Lower leg skin (tissue), 3 donors: ENCODE results near the gene ECHS1.
"Not testable (repeated sequence)": the region's sequence is repeated elsewhere in the genome, so short reads cannot be mapped to it uniquely, and the experiment has no call there.

Source experiments
- CTCF ChIP-seq, 3 donors: fragments of 450-650 bp; IDR thresholded peaks; one replicate each; pipeline ENCODE4 v1.5.1; 2016; ENCODE audit warnings: antibody characterized with exemption in 3 of 3, mild to moderate bottlenecking in 3 of 3, moderate library complexity in 2 of 3
- POLR2A ChIP-seq, 2 donors: fragments of 450-650 bp; IDR thresholded peaks; one replicate each; pipeline ENCODE4 v1.6.1; 2016 to 2017; ENCODE audit warnings: antibody characterized with exemption in 2 of 2, mild to moderate bottlenecking in 1 of 2, moderate library complexity in 1 of 2

DNA sequence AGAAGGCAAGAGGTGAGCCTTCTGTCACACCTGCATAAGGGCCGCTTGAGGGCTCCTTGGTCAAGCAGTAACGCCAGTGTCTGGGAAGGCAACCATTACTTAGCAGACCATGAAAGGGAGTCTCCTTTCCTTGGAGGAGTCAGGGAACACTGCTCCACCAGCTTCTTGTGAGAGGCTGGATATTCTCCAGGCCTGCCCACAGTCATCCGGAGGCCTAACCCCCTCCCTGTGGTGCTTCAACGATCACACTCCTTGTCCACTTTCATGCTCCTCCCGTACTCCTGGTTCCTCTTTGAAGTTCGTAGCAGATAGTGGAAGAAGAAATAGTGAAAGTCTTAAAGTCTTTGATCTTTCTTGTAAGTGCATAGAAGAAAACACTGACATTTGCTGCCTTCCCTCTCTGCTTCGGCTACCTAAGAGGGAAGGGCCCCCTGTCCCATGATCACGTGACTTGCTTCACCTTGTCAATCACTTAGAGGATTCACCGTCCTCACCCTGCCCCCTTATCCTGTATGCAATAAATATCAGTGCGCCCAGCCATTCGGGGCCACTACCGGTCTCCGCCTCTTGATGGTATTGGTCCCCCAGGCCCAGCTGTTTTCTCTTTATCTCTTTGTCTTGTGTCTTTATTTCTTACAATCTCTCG is 51.0 kb downstream of the ECHS1 start:
- TF ChIP-seq CTCF, POLR2A (IDR thresholded peaks at IDR 0.05): not testable (repeated sequence)
